Stimulated activated CD4-positive, alpha-beta T cell treated with anti-CD3 and anti-CD28 coated beads, Interleukin-4, amount 100 ng/mL, for 48 hours (primary cell): Measurements from ENCODE around the gene C10orf90.

Source experiments
- DNase-seq, 2 donors: peaks; one replicate each; pipeline ENCODE4 v3.0.0-alpha.2; 2020; ENCODE audit warnings: low read depth in 2 of 2

Gene C10orf90

DNA sequence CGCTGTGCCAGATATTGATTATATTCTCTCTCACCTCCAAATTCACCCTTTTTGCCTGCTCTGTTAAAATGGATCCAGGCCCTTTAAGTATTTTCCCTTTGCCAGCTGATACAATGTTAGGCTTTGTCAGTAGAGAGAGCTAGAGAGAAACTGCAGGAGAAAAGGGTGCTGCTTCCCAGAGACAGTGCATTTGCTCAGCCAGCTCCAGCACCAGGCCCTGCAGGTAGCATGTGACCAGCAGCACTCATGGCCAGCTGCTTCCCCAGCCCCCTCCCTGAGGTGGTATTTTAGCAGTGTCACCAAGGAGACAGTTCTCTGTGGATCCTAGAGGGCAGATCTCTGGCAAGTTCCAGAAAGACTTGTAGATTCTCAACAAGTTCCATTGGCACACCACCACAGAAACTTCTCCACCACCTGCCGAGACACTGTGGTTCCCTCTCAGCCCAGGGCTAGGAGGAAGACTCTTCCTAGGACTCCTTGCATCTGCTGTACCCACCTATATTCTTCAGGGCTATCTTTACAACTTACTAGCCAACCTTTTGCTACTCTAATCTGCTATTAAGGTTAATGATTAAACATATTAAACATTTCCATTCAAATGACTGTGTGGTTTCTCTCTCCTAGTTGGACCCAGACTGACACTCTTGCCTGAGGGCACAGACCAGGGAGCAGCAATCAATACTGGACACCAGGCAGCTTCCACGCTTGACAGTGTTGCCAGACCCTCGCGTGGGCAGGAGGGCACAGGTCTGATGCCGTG is 246.6 kb downstream of the C10orf90 start:
- DNase-seq, result no peak

DNA sequence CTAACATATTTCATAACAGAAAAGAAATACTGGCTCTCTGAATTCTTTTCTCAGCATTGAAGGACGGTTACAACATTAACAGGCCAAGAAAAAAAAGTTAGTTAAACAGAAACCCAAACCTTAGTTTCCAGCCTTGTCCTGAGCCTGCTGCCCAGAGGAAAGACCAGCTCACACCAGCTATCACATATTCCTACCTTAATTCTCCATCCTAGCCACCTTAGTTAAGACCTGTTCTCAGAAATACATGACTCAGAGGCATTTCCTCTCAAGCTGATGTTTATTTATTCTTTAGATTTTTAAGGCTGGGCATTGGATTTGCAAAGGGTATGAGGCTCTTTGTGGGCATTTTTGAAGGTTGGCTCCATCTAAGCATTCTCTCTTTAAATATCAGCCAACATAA is 247.9 kb downstream of the C10orf90 start:
- DNase-seq, result no peak

GRCh38 chr10:126421756-126422256 is 248.7 kb downstream of the C10orf90 start:
- no peak for DNase-seq

DNA sequence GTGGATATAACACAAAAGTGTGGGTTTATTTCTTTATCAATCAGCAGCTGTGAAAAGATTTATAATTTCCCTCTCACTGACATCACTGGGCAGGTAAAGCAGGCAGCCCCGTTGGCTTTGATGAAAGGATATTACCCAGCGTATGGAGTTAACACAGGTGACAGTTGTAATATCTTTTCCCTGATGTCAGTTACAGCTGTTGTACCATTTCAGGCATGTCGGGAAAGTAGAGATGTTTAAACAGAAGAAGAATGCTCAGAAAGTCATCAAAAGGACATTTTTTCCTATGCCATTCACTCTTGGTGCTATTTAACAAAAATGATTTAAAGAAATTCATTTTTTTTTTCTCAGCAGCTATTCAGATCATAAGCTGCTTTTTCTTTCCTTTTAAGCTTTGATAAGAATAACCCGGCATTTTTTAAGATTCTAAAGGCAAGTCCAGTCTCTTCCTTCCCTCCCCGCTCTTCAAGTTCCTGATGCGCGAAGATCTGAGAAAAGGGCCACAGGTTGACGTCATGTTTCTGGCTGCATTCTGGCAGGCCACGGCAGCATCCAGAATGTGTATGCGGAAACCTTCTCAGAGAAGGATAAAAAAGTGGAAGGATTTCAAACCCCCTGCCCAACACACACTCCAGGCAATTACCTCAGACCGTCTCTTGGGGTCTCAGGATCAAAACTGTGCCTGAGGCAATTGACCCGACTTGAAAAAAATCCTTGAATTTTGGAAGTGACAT is 249.8 kb downstream of the C10orf90 start:
- no peak for DNase-seq

DNA sequence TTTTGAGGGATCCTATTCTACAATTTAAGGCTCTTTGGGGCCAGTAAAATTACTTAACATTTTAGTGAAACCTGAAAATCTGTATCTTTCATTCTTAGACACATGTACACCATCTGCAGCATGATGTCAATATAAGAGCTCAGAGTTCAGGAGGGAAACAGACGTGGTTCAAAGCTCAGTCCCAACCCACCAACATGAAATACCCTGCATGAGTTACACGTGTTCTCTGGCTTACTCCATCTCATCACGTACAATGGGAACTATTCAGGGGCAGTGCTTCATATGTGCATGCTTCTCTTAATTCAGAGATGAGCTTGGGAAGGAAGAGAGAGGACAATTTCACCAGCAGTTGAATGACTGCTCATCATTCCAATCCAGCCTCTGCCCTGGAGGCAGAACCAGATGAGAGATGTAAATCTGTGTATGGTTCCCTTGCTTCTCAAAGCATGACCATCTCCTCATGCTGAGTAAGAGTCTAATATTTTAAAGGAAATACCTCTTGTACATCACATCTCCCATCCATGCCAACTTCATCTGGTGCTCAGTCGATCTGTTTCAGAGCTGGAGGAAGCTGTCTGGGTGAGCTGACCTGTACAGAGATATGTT is 253.2 kb downstream of the C10orf90 start:
- no peak for DNase-seq

GRCh38 chr10:126409821-126410220 is 260.7 kb downstream of the C10orf90 start:
- DNase-seq, result no peak

DNA sequence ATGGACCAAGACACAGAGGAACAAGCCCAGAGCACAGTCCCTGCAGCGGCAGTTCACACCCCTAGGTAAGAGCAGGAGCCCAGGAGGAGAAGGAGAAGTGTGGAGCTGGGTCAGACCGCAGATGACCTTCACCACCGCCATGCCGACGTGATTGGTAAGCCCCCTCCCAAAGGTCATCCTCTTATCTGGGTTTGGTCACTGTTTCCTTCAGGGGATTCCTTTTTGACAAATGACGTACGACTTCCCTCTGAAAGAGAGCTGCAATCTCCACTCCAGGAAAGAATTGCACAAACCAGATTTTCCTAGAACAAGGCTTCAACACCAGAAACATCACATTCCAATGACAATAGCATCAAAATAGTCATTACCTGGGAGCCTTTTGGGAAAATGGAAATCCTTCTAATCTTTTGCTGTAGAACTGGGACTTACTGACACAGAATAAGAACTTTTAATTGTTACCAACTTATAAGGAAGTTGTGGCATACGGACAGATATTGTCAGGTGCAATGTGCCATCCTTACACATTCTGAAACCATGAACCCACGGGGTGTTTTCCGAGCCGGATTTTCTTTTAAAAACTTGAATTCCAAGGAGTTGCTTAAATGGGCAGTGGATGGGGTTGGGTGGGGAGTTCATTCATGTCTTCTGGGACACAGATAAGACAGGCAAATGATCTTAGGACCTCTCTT is 261.4 kb downstream of the C10orf90 start:
- no peak for DNase-seq

- DNase-seq, result no peak
Measured at GRCh38 chr10:126407831-126408230, 262.7 kb downstream of the C10orf90 start.

GRCh38 chr10:126405239-126405775 is 265.2 kb downstream of the C10orf90 start:
- DNase-seq, result no peak

GRCh38 chr10:126402721-126403695 is 267.5 kb downstream of the C10orf90 start:
- DNase-seq, result no peak

GRCh38 chr10:126400641-126401040 is 269.9 kb downstream of the C10orf90 start:
- DNase-seq, result no peak

DNA sequence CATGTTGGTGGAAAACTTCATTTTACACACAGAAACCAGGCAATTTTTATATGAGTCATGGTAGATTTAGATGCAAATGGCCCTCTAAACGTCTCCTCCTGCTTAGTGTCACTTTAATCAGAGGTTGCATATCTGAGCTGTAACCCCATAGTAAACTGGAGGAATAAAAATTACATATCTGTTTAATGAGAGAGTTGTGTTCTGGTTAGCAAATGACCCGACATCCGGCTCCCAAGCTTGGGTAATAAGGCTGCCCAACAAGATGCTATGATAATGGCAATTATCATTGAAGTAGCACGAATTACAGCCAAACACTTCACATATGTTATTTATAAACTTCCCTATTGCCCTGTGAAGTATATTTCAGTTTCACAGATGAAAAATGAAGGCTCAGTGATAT is 271.6 kb downstream of the C10orf90 start:
- DNase-seq, result no peak

DNA sequence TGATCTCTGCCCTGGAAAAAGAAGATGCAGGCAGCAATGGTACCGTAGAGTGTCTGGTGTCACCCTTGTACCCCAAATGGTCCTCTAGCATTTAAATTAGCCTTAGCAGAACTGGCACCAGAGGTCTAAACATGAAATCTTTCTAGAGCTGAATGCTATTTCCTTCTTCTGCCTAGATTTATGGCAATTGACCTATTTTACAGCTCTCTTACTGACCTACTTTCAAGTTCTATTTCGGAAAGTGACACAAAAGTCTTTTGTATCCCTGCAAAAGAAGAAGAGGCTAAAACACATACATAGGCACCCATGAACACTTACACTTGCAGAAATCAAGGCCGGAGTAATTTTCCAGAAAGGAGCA is 272.1 kb downstream of the C10orf90 start:
- DNase-seq, result no peak

DNA sequence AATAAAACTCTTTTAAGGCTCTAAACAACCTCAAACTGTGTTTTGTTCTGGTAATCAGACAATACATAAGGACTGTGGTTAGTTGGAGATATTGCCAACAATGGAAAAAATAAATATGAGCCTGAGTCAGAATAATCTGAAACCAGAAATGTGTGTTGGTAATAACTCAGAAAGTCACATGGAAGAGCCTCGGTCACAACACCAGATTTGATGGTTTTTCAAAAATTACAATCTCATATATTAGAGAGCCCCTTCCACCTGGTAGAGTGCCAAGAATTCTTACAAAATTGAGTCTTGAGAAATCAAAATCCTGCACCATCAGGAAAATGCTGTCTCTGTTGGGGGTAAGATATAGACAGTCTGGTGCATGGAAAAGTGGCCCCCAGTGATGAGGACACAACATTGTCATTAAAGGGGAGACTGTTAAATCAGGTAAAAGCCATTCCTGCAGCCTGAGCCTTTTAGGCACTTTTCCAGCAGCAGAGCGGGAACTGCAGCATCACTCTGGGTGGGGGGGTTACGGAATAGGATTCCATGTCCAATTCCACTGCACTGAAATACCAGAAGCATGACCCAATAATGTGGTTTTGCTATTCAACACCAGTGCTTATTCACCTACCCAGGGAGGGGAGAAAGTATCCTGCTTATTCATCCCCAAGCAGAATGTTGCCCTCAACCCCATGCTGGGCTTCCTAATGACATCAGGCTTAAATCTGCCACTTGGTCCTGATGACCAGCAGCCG is 272.7 kb downstream of the C10orf90 start:
- no peak for DNase-seq

- DNase-seq, result no peak
Measured at GRCh38 chr10:126397156-126397555, 273.3 kb downstream of the C10orf90 start.

- DNase-seq, result no peak
Measured at GRCh38 chr10:126394948-126395347, 275.5 kb downstream of the C10orf90 start.

- no peak for DNase-seq
Measured at GRCh38 chr10:126393076-126393475, 277.4 kb downstream of the C10orf90 start.

GRCh38 chr10:126392469-126392868 is 278.0 kb downstream of the C10orf90 start:
- DNase-seq, result no peak

DNA sequence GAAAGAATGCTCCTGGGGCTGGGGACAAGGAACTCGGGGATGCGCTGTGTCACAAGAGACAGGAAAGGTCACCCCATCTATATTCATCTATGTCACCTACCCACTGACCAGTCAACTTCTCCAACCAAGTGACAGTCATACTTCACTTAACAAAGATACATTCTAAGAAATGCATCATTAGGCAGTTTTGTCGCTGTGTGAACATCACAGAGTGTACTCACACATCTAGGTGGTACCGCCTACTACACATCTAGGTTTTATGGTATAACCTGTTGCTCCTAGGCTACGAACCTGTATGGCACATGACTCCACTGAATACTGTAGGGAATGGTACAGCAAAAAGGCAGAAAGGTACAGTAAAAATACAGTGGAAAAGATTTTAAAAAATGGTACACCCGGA is 278.4 kb downstream of the C10orf90 start:
- no peak for DNase-seq
